HepG2 (cell line): ENCODE results near the gene GRIK5. TPM values are rescaled to one million over a fixed set of nuclear protein-coding genes. Genes with fewer than 3 reads are reported as not detected.

Experiments used
- HNRNPH1 ChIP-seq: fragments of 200-400 bp; formaldehyde crosslinking; optimal IDR thresholded peaks from 2 replicates; pipeline ENCODE3; 2017; ENCODE audit warnings: mild to moderate bottlenecking, low read depth, low read length
- NR3C1 ChIP-seq: sonication (generic); formaldehyde crosslinking; IDR thresholded peaks from 2 replicates; pipeline ENCODE4 v1.4.0; 2020; ENCODE audit warnings: missing genetic modification reagents
- ZMYM3 ChIP-seq: sonication (generic); formaldehyde crosslinking; IDR thresholded peaks from 2 replicates; pipeline ENCODE4 v1.5.1; 2020; ENCODE audit warnings: mild to moderate bottlenecking, missing genetic modification reagents
- ZNF17 ChIP-seq: sonication (generic); formaldehyde crosslinking; IDR thresholded peaks from 2 replicates; pipeline ENCODE4 v1.5.0; 2020; ENCODE audit warnings: mild to moderate bottlenecking, missing genetic modification reagents
- ZNF225 ChIP-seq: sonication (generic); formaldehyde crosslinking; IDR thresholded peaks from 2 replicates; pipeline ENCODE4 v1.4.0; 2020; ENCODE audit warnings: mild to moderate bottlenecking, missing genetic modification reagents
- ZNF230 ChIP-seq: sonication (generic); formaldehyde crosslinking; IDR thresholded peaks from 2 replicates; pipeline ENCODE4 v1.4.0; 2020; ENCODE audit warnings: mild to moderate bottlenecking, missing genetic modification reagents
- ZNF24 ChIP-seq: fragments of 450-650 bp; IDR thresholded peaks from 2 replicates; pipeline ENCODE4 v1.6.1; 2017; ENCODE audit warnings: antibody characterized with exemption, mild to moderate bottlenecking
- ZNF3 ChIP-seq: IDR thresholded peaks from 2 replicates; pipeline ENCODE4 v1.7.0; 2017; ENCODE audit warnings: inconsistent platforms
- ZNF333 ChIP-seq: sonication (generic); formaldehyde crosslinking; IDR thresholded peaks from 2 replicates; pipeline ENCODE4 v1.4.0; 2020; ENCODE audit warnings: mild to moderate bottlenecking, missing genetic modification reagents, borderline replicate concordance
- ZNF788 ChIP-seq: sonication (generic); formaldehyde crosslinking; IDR thresholded peaks from 2 replicates; pipeline ENCODE4 v1.5.0; 2020; ENCODE audit warnings: mild to moderate bottlenecking, missing genetic modification reagents, borderline replicate concordance
- polyA plus RNA-seq, 8 experiments: library from polyadenylated mRNA; depleted of rRNA in 3 of 8; stranded (reverse) in 7 of 8; unstranded in 1 of 8; fragments of >200 nt; fragmentation: Illumina TruSeq in 4 of 8; extraction: Trizol in 4 of 8; gene quantifications; 2 replicates each; pipeline versions ENCODE4 v1.2.1 to v1.2.3, GENCODE V29; 2011 to 2016; ENCODE audit warnings: low read depth in 4 of 8, missing spikeins in 1 of 8, mixed read lengths in 1 of 8; ENCODE audit not compliant: insufficient read depth in 1 of 8
- total RNA-seq, 5 experiments: library from RNA; depleted of rRNA; stranded (reverse); fragments of >200 nt; fragmentation: Illumina TruSeq; extraction: Trizol; gene quantifications; 2 replicates each; pipeline ENCODE4 v1.2.3, GENCODE V29; 2016; ENCODE audit warnings: low read depth in 1 of 5
- TF ChIP-seq, protein P1 (sequence below): sonication (generic); formaldehyde crosslinking; conservative IDR thresholded peaks from 2 replicates; pipeline ENCODE4 v1.8.1; 2023; ENCODE audit warnings: missing genetic modification reagents
- TF ChIP-seq, protein P2 (sequence below): sonication (generic); formaldehyde crosslinking; IDR thresholded peaks from 2 replicates; pipeline ENCODE4 v1.9.0; 2021; ENCODE audit warnings: missing genetic modification reagents, mild to moderate bottlenecking, borderline replicate concordance
- TF ChIP-seq, protein P3 (sequence below): sonication (generic); formaldehyde crosslinking; IDR thresholded peaks from 2 replicates; pipeline ENCODE4 v1.5.1; 2020; ENCODE audit warnings: missing genetic modification reagents, mild to moderate bottlenecking, borderline replicate concordance
- TF ChIP-seq, protein P4 (sequence below): sonication (generic); formaldehyde crosslinking; IDR thresholded peaks from 2 replicates; pipeline ENCODE4 v1.5.0; 2020; ENCODE audit warnings: mild to moderate bottlenecking, missing genetic modification reagents
- TF ChIP-seq, protein P5 (sequence below), 2 experiments: sonication (generic) in 1 of 2; formaldehyde crosslinking in 1 of 2; IDR thresholded peaks; 2 replicates each; pipeline versions ENCODE4 v1.6.1 to v1.9.0; 2014 to 2022; ENCODE audit warnings: antibody characterized with exemption in 1 of 2, borderline replicate concordance in 1 of 2, inconsistent platforms in 1 of 2, low read depth in 1 of 2, missing genetic modification reagents in 1 of 2

The GRIK5 gene
- total and polyA plus RNA-seq, 2 of the 13 experiments (the other 11 are each of a cell fraction or from before 2014, with no cell fraction given), result not detected

DNA sequence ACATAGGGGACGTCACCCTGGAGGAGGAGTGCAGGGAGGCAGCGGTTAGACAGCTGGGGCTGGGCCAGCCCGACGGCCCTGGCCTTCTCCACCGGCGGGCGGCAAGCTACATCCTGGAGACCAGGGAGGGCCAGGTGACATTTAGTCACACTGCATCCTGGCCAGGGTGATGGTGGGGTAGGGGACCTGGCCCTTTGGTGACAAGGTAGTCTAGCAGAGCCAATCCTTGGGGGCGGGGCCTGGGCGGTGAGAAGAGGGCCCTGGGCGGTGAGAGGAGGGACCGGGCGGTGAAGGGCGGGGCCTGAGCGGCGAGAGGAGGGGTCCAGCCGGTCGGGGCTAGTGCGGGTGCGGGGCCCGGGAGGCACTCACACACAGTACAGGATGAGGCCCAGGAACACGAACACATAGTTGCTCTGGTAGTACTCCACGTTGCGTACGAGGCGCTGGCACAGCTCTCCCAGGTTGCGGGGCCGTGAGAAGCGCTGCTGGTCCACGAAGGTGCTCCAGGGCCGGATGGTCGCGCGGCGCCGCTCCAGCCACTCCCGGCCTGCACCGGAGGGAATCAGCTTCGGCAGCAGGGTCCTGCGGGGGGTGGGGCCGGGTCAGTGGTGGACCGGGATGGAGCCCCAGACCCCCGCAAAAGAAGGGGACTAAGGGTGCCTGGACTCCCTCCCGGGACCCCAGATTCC lies 111.5 kb downstream of the GRIK5 start (continued):
- TF ChIP-seq, protein P1, sequence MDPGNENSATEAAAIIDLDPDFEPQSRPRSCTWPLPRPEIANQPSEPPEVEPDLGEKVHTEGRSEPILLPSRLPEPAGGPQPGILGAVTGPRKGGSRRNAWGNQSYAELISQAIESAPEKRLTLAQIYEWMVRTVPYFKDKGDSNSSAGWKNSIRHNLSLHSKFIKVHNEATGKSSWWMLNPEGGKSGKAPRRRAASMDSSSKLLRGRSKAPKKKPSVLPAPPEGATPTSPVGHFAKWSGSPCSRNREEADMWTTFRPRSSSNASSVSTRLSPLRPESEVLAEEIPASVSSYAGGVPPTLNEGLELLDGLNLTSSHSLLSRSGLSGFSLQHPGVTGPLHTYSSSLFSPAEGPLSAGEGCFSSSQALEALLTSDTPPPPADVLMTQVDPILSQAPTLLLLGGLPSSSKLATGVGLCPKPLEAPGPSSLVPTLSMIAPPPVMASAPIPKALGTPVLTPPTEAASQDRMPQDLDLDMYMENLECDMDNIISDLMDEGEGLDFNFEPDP, result no peak
- TF ChIP-seq ZNF333 (CRISPR knock-in tag), result no peak
- TF ChIP-seq ZMYM3 (CRISPR knock-in tag), result no peak
- TF ChIP-seq, protein P2, sequence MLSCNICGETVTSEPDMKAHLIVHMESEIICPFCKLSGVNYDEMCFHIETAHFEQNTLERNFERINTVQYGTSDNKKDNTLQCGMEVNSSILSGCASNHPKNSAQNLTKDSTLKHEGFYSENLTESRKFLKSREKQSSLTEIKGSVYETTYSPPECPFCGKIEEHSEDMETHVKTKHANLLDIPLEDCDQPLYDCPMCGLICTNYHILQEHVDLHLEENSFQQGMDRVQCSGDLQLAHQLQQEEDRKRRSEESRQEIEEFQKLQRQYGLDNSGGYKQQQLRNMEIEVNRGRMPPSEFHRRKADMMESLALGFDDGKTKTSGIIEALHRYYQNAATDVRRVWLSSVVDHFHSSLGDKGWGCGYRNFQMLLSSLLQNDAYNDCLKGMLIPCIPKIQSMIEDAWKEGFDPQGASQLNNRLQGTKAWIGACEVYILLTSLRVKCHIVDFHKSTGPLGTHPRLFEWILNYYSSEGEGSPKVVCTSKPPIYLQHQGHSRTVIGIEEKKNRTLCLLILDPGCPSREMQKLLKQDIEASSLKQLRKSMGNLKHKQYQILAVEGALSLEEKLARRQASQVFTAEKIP (CRISPR knock-in tag), result no peak
- TF ChIP-seq ZNF24, result no peak
- no peak for TF ChIP-seq ZNF3 (CRISPR knock-in tag)
- TF ChIP-seq, protein P3, sequence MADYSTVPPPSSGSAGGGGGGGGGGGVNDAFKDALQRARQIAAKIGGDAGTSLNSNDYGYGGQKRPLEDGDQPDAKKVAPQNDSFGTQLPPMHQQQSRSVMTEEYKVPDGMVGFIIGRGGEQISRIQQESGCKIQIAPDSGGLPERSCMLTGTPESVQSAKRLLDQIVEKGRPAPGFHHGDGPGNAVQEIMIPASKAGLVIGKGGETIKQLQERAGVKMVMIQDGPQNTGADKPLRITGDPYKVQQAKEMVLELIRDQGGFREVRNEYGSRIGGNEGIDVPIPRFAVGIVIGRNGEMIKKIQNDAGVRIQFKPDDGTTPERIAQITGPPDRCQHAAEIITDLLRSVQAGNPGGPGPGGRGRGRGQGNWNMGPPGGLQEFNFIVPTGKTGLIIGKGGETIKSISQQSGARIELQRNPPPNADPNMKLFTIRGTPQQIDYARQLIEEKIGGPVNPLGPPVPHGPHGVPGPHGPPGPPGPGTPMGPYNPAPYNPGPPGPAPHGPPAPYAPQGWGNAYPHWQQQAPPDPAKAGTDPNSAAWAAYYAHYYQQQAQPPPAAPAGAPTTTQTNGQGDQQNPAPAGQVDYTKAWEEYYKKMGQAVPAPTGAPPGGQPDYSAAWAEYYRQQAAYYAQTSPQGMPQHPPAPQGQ (CRISPR knock-in tag), result no peak
- no peak for TF ChIP-seq ZNF17
- no peak for TF ChIP-seq HNRNPH1
- no peak for TF ChIP-seq ZNF230 (CRISPR knock-in tag)
- TF ChIP-seq ZNF788, result no peak
- TF ChIP-seq, protein P4, sequence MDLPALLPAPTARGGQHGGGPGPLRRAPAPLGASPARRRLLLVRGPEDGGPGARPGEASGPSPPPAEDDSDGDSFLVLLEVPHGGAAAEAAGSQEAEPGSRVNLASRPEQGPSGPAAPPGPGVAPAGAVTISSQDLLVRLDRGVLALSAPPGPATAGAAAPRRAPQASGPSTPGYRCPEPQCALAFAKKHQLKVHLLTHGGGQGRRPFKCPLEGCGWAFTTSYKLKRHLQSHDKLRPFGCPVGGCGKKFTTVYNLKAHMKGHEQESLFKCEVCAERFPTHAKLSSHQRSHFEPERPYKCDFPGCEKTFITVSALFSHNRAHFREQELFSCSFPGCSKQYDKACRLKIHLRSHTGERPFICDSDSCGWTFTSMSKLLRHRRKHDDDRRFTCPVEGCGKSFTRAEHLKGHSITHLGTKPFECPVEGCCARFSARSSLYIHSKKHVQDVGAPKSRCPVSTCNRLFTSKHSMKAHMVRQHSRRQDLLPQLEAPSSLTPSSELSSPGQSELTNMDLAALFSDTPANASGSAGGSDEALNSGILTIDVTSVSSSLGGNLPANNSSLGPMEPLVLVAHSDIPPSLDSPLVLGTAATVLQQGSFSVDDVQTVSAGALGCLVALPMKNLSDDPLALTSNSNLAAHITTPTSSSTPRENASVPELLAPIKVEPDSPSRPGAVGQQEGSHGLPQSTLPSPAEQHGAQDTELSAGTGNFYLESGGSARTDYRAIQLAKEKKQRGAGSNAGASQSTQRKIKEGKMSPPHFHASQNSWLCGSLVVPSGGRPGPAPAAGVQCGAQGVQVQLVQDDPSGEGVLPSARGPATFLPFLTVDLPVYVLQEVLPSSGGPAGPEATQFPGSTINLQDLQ, result no peak
- TF ChIP-seq, protein P5, sequence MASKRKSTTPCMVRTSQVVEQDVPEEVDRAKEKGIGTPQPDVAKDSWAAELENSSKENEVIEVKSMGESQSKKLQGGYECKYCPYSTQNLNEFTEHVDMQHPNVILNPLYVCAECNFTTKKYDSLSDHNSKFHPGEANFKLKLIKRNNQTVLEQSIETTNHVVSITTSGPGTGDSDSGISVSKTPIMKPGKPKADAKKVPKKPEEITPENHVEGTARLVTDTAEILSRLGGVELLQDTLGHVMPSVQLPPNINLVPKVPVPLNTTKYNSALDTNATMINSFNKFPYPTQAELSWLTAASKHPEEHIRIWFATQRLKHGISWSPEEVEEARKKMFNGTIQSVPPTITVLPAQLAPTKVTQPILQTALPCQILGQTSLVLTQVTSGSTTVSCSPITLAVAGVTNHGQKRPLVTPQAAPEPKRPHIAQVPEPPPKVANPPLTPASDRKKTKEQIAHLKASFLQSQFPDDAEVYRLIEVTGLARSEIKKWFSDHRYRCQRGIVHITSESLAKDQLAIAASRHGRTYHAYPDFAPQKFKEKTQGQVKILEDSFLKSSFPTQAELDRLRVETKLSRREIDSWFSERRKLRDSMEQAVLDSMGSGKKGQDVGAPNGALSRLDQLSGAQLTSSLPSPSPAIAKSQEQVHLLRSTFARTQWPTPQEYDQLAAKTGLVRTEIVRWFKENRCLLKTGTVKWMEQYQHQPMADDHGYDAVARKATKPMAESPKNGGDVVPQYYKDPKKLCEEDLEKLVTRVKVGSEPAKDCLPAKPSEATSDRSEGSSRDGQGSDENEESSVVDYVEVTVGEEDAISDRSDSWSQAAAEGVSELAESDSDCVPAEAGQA (IDR thresholded peaks at IDR 0.05; ENCODE audit: low read depth), result no peak
- TF ChIP-seq, protein P5 (CRISPR knock-in tag; IDR thresholded peaks at IDR 0.05; ENCODE audit: borderline replicate concordance), result no peak
- TF ChIP-seq NR3C1 (CRISPR knock-in tag), result no peak
- TF ChIP-seq ZNF225 (CRISPR knock-in tag), result 0 out of 2 replicates have a peak, but pooled peaks have one; percentile 10
